HUES48 (cell line): ENCODE results near the gene SGK1.

Experiments
- H3K27ac ChIP-seq: one replicate; pipeline ENCODE4 v1.7.0; 2013; ENCODE audit warnings: low read depth, low read length, inconsistent platforms
- H3K27me3 ChIP-seq: 2 replicates; pipeline ENCODE4 v1.6.1; 2013; ENCODE audit warnings: mild to moderate bottlenecking, low read length; ENCODE audit not compliant: control insufficient read depth, insufficient read depth
- H3K36me3 ChIP-seq: 2 replicates; pipeline ENCODE4 v1.6.1; 2013; ENCODE audit warnings: low read length; ENCODE audit not compliant: control insufficient read depth, insufficient read depth
- H3K4me1 ChIP-seq: 2 replicates; pipeline ENCODE4 v1.6.1; 2013; ENCODE audit warnings: mild to moderate bottlenecking, low read length; ENCODE audit not compliant: control insufficient read depth, insufficient read depth
- H3K4me3 ChIP-seq: 2 replicates; pipeline ENCODE4 v1.5.1; 2013; ENCODE audit warnings: mild to moderate bottlenecking, low read depth, low read length
- H3K9ac ChIP-seq: 2 replicates; pipeline ENCODE4 v1.6.1; 2013; ENCODE audit warnings: mild to moderate bottlenecking, low read depth, low read length, moderate library complexity
- H3K9me3 ChIP-seq: 2 replicates; pipeline ENCODE4 v1.6.1; 2013; ENCODE audit warnings: low read length; ENCODE audit not compliant: control insufficient read depth, insufficient read depth

SGK1 gene

DNA sequence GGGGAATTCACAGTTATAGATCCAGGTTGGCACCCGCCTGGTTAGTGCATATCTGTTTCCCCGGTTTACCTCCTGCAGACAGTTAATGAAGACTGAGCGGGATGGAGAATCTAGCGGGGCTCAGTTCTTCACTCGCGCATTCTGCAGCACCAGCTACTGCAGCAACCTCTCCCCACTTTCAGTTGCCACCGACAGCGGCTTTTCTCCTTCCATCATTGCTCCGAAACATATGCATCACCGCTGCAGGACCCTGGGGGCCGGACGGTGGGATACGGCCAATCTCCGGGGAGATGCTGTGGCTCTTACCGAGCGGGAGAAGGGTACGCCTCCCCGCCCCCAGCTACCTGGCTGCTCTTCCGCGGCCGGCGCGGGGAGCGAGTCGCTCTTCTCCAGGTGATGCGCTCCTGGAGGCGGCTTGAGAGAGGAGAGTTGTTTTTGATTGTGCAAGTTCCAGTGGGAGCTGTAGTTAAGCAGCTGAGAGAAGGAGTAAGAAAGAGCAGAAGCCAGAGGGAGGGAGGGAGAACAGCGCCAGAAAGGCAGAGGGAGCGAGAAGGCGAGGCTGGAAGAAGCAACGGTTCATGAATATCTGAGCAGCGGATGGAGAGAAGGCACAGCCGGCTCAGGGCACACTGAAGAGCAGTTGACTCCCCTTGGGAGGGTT, at the start of gene SGK1:
TSS of gene SGK1 (minus strand) at position 642 of the 661 bp plus-strand sequence. CDS start 652 bp downstream, outside the sequence.
- H3K9me3 ChIP-seq = no peaks in the 10 kb centered on the region
- no peaks in the 10 kb centered on the region for H3K36me3 ChIP-seq
- peaks cover 47% of the 10 kb centered on the region for H3K4me1 ChIP-seq
- H3K27ac ChIP-seq = no peak within 1 kb of the TSS
- peak within 1 kb of the TSS; percentile 72 for H3K4me3 ChIP-seq
- H3K9ac ChIP-seq = peak within 1 kb of the TSS; percentile 33; the same call in 1 of the 2 replicates
- peaks cover 26% of the 10 kb centered on the region for H3K27me3 ChIP-seq

DNA sequence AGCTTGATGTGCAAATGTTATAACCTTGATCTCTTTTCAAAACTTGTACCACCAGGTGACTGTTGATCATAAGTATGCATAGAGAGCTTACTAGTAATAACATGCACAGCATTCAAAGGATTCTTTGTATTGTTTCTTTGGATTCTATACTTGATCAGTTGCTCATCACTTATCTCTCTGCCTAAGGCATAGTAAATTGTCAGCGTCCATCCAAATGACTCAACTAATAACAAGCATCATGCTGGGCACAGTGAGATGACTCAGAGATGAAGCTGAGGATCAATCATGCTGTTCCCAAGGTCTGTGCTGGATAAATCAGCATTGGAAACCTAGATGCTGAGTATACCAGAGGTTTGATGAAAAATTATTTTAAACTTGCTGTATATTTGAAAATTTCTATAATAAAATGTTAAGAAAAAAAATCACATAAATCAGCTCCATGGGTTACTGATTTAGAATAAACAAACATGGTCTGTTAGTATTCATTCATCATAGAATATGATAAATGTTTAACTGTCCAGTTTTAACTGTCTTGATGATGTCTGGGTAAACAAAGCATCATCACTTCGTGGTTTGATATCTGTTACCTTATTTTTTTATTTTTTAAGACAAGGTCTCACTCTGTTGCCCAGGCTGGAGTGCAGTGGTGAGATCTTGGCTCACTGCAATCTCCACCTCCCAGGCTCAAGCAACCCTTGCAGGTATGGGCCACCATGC, 45.6 kb upstream of the SGK1 start:
- H3K27ac ChIP-seq = no peak overlapping the region
- no peaks in the 10 kb centered on the region for H3K36me3 ChIP-seq
- no peaks in the 10 kb centered on the region for H3K9me3 ChIP-seq
- H3K4me1 ChIP-seq = 0 out of 2 replicates have a peak, but pooled peaks cover 6% of the 10 kb centered on the region
- no peak overlapping the region for H3K9ac ChIP-seq
- no peak overlapping the region for H3K4me3 ChIP-seq
- no peaks in the 10 kb centered on the region for H3K27me3 ChIP-seq

DNA sequence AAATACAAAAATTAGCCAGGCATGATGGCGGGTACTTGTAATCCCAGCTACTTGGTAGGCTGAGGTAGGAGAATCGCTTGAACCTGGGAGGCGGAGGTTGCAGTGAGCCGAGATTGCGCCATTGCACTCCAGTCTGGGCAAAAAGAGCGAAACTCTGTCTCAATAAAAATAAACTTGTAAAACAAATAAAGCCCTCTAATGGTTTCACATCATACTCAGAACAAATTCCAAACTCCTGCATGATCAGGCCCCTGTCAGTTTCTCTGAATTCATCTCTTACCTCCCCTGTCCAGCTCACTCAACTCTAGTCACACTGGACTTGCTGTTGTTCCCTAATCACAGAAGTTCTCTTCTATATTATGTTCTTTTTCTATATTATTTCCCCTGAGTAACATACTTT, 43.1 kb upstream of the SGK1 start:
- Histone ChIP-seq H3K4me1 (0 out of 2 replicates have a peak, but pooled peaks cover 6% of the 10 kb centered on the region), H3K36me3 (no peaks in the 10 kb centered on the region), H3K27ac (no peak overlapping the region), H3K27me3 (no peaks in the 10 kb centered on the region), H3K4me3 (no peak overlapping the region), H3K9me3 (no peaks in the 10 kb centered on the region), H3K9ac (no peak overlapping the region)

GRCh38 chr6:134359302-134359701, 41.4 kb upstream of the SGK1 start:
- Histone ChIP-seq H3K4me1 (0 out of 2 replicates have a peak, but pooled peaks cover 6% of the 10 kb centered on the region), H3K4me3 (no peak overlapping the region), H3K36me3 (no peaks in the 10 kb centered on the region), H3K27me3 (no peaks in the 10 kb centered on the region), H3K9me3 (no peaks in the 10 kb centered on the region), H3K9ac (no peak overlapping the region), H3K27ac (no peak overlapping the region)

GRCh38 chr6:134358320-134358719, 40.4 kb upstream of the SGK1 start:
- Histone ChIP-seq H3K36me3 (no peaks in the 10 kb centered on the region), H3K9ac (no peak overlapping the region), H3K27me3 (no peaks in the 10 kb centered on the region), H3K4me1 (0 out of 2 replicates have a peak, but pooled peaks cover 6% of the 10 kb centered on the region), H3K9me3 (no peaks in the 10 kb centered on the region), H3K4me3 (no peak overlapping the region), H3K27ac (no peak overlapping the region)

DNA sequence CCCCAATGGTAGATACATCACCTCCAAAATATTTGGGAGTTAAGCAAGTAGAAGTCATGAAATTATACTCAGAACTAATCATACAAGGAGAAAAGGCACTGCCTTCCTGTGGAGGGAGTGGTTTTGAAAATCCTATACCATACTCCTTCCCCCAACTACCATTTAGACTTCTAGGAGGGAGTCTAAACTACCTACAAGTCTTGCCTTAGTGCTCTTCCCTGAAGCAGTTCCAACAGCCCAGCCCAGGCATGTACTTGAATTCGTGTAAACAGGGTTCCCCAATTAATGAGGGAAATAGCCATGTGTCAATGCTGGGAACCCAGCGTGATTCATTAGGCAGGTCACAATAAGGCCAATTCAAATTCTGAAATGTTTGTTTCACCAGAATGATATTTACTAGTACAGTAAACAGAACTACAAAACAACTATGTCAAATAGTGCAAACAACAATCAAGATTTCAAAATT, 39.1 kb upstream of the SGK1 start:
- Histone ChIP-seq H3K4me1 (peaks cover 16% of the 10 kb centered on the region), H3K36me3 (no peaks in the 10 kb centered on the region), H3K27ac (no peak overlapping the region), H3K27me3 (no peaks in the 10 kb centered on the region), H3K4me3 (no peak overlapping the region), H3K9ac (no peak overlapping the region), H3K9me3 (no peaks in the 10 kb centered on the region)

GRCh38 chr6:134356405-134356804, 38.5 kb upstream of the SGK1 start:
- no peak overlapping the region for H3K9ac ChIP-seq
- no peaks in the 10 kb centered on the region for H3K9me3 ChIP-seq
- peaks cover 13% of the 10 kb centered on the region for H3K4me1 ChIP-seq
- no peaks in the 10 kb centered on the region for H3K27me3 ChIP-seq
- H3K36me3 ChIP-seq = no peaks in the 10 kb centered on the region
- no peak overlapping the region for H3K27ac ChIP-seq
- no peak overlapping the region for H3K4me3 ChIP-seq

- Histone ChIP-seq H3K9me3 (no peaks in the 10 kb centered on the region), H3K36me3 (no peaks in the 10 kb centered on the region), H3K27me3 (no peaks in the 10 kb centered on the region), H3K4me1 (peaks cover 13% of the 10 kb centered on the region), H3K9ac (no peak overlapping the region), H3K27ac (no peak overlapping the region), H3K4me3 (no peak overlapping the region)
These were observed 35.0 kb upstream of the SGK1 start for GRCh38 chr6:134352786-134353480.

- peaks cover 13% of the 10 kb centered on the region for H3K4me1 ChIP-seq
- H3K27ac ChIP-seq = no peak overlapping the region
- H3K36me3 ChIP-seq = no peaks in the 10 kb centered on the region
- no peaks in the 10 kb centered on the region for H3K27me3 ChIP-seq
- no peak overlapping the region for H3K9ac ChIP-seq
- no peak overlapping the region for H3K4me3 ChIP-seq
- H3K9me3 ChIP-seq = no peaks in the 10 kb centered on the region
These were observed 33.9 kb upstream of the SGK1 start for GRCh38 chr6:134351615-134352474.
